ENCODE measurements around the gene SPRY1.

GRCh38 chr4:123438031-123438430, 41.4 kb downstream of the SPRY1 start:
- no peak for TF ChIP-seq RAD21 (IDR thresholded peaks at IDR 0.05; ENCODE audit: low read depth)
- no peak for TF ChIP-seq YY1 (IDR thresholded peaks at IDR 0.05; ENCODE audit: low read depth)
- TF ChIP-seq EP300 (IDR thresholded peaks at IDR 0.05; ENCODE audit: borderline replicate concordance), result no peak
- TF ChIP-seq CEBPB (IDR thresholded peaks at IDR 0.05), result no peak
- no peak for TF ChIP-seq FOXM1 (IDR thresholded peaks at IDR 0.05; ENCODE audit: borderline replicate concordance, low read depth)
- no peak for TF ChIP-seq TCF12 (IDR thresholded peaks at IDR 0.05; ENCODE audit: low read depth)
- TF ChIP-seq NFIC (IDR thresholded peaks at IDR 0.05), result no peak
- no peak for TF ChIP-seq MAX (IDR thresholded peaks at IDR 0.05)
- no peak for TF ChIP-seq REST (IDR thresholded peaks at IDR 0.05; ENCODE audit: low read depth)
- no peak for TF ChIP-seq TAF1 (IDR thresholded peaks at IDR 0.05; ENCODE audit: low read depth)

All from Ishikawa (cell line).